Neuronal stem cell (in vitro differentiated cells): ENCODE data around the gene IFNAR2.

Experiments
- DNase-seq: peaks from one replicate; pipeline ENCODE4 v3.0.0-alpha.2; 2013; ENCODE audit warnings: low spot score
- H2AFZ ChIP-seq: one replicate; pipeline ENCODE4 v1.6.1; 2013; ENCODE audit warnings: mild to moderate bottlenecking, low read length, inconsistent platforms
- H2AK5ac ChIP-seq: 2 replicates; pipeline ENCODE4 v1.6.1; 2013; ENCODE audit warnings: low read depth, mild to moderate bottlenecking, inconsistent platforms, low read length, moderate library complexity, mixed read lengths
- H2BK120ac ChIP-seq: 2 replicates; pipeline ENCODE4 v1.6.1; 2013; ENCODE audit warnings: low read depth, mild to moderate bottlenecking, inconsistent platforms, low read length, moderate library complexity, mixed read lengths
- H2BK12ac ChIP-seq: one replicate; pipeline ENCODE4 v1.6.1; 2013; ENCODE audit warnings: low read length, inconsistent platforms
- H2BK15ac ChIP-seq: 2 replicates; pipeline ENCODE4 v1.6.1; 2013; ENCODE audit warnings: mild to moderate bottlenecking, low read length, inconsistent platforms, mixed read lengths
- H2BK5ac ChIP-seq: one replicate; pipeline ENCODE4 v1.6.1; 2013; ENCODE audit warnings: inconsistent platforms, mild to moderate bottlenecking, low read length, moderate library complexity
- H3K14ac ChIP-seq: one replicate; pipeline ENCODE4 v1.6.1; 2013; ENCODE audit warnings: low read length, inconsistent platforms
- H3K18ac ChIP-seq: 2 replicates; pipeline ENCODE4 v1.6.1; 2013; ENCODE audit warnings: low read length, inconsistent platforms
- H3K23ac ChIP-seq: 2 replicates; pipeline ENCODE4 v1.6.1; 2013; ENCODE audit warnings: low read depth, mild to moderate bottlenecking, mixed read lengths, low read length, inconsistent platforms; ENCODE audit not compliant: poor library complexity
- H3K27ac ChIP-seq: replicated peaks from 3 replicates; pipeline ENCODE4 v1.5.1; 2013; ENCODE audit warnings: low read length, inconsistent platforms
- H3K27me3 ChIP-seq, 3 experiments: 2 replicates each; pipeline ENCODE4 v1.6.1; 2013; ENCODE audit warnings: low read length in 3 of 3, mild to moderate bottlenecking in 2 of 3, inconsistent platforms in 1 of 3, low read depth in 1 of 3, mixed read lengths in 1 of 3, moderate library complexity in 1 of 3; ENCODE audit not compliant: control insufficient read depth in 3 of 3, insufficient read depth in 3 of 3
- H3K36me3 ChIP-seq, 2 donors: replicated peaks in 1 of 2; 2 replicates each; pipeline ENCODE4 v1.6.1; 2013; ENCODE audit warnings: low read length in 2 of 2; ENCODE audit not compliant: control insufficient read depth in 2 of 2, insufficient read depth in 2 of 2
- H3K4ac ChIP-seq: 2 replicates; pipeline ENCODE4 v1.6.1; 2013; ENCODE audit warnings: inconsistent platforms, mild to moderate bottlenecking, low read length, moderate library complexity
- H3K4me1 ChIP-seq, 2 donors: 1 replicate in 1 of 2; 2 replicates in 1 of 2; pipeline ENCODE4 v1.6.1; 2013; ENCODE audit warnings: low read length in 2 of 2, low read depth in 1 of 2; ENCODE audit not compliant: control insufficient read depth in 2 of 2, insufficient read depth in 1 of 2
- H3K4me2 ChIP-seq: one replicate; pipeline ENCODE4 v1.6.1; 2013; ENCODE audit warnings: mild to moderate bottlenecking, low read length, inconsistent platforms; ENCODE audit not compliant: insufficient read depth, poor library complexity, severe bottlenecking
- H3K4me3 ChIP-seq, 2 donors: 2 replicates each; pipeline ENCODE4 v1.5.1; 2013; ENCODE audit warnings: low read length in 2 of 2, mild to moderate bottlenecking in 2 of 2, inconsistent platforms in 1 of 2, moderate library complexity in 1 of 2
- H3K79me1 ChIP-seq: one replicate; pipeline ENCODE4 v1.6.1; 2013; ENCODE audit warnings: low read depth, mild to moderate bottlenecking, inconsistent platforms, low read length, moderate library complexity
- H3K9ac ChIP-seq: one replicate; pipeline ENCODE4 v1.6.1; 2013; ENCODE audit warnings: mild to moderate bottlenecking, low read depth, low read length, inconsistent platforms; ENCODE audit not compliant: poor library complexity
- H3K9me3 ChIP-seq, 2 donors: replicated peaks in 1 of 2; 2 replicates each; pipeline versions ENCODE3 to v1.6.1; 2013; ENCODE audit warnings: low read length in 2 of 2, mild to moderate bottlenecking in 2 of 2, inconsistent platforms in 1 of 2, low read depth in 1 of 2, mixed read lengths in 1 of 2, moderate library complexity in 1 of 2; ENCODE audit not compliant: control insufficient read depth in 2 of 2, insufficient read depth in 1 of 2
- H4K8ac ChIP-seq: one replicate; pipeline ENCODE4 v1.6.1; 2013; ENCODE audit warnings: low read depth, mild to moderate bottlenecking, inconsistent platforms, low read length, moderate library complexity
- H4K91ac ChIP-seq: one replicate; pipeline ENCODE4 v1.6.1; 2013; ENCODE audit warnings: low read length, low read depth, mild to moderate bottlenecking, inconsistent platforms; ENCODE audit not compliant: poor library complexity
- WGBS, 2 donors: extraction: QIAGEN DNeasy Blood & Tissue Kit; methylation state at CpG; one replicate each; pipeline ENCODE4 v1.1.7; 2013; ENCODE audit warnings: missing lambda C conversion rate in 2 of 2, mixed read lengths in 1 of 2; ENCODE audit not compliant: insufficient read length in 2 of 2, insufficient replicate concordance in 1 of 2; ENCODE audit errors: extremely low coverage in 2 of 2; 5-methylcytosine and 5-hydroxymethylcytosine counted together

The IFNAR2 gene

GRCh38 chr21:33268393-33268736 is 38.6 kb downstream of the IFNAR2 start:
- Histone ChIP-seq H3K9ac (peak overlapping the region; percentile 47), H3K79me1 (peaks cover 2% of the 10 kb centered on the region), H2BK12ac (no peak overlapping the region), H3K4me3 (no peak overlapping the region), H2BK120ac (no peak overlapping the region), H3K4me2 (no peak overlapping the region), H3K18ac (no peak overlapping the region), H4K91ac (no peak overlapping the region), H3K27ac (no peak overlapping the region), H3K9me3 (peaks cover 0 to 2% of the 10 kb centered on the region in 2 donors), H3K14ac (no peak overlapping the region), H2BK5ac (no peak overlapping the region), H2BK15ac (no peak overlapping the region), H3K27me3 (no peaks in the 10 kb centered on the region), H2AFZ (no peak overlapping the region), H3K36me3 (peaks cover 1 to 29% of the 10 kb centered on the region in 2 donors), H3K23ac (no peak overlapping the region), H2AK5ac (no peak overlapping the region), H3K4ac (no peak overlapping the region), H3K4me1 (peaks cover 0 to 4% of the 10 kb centered on the region in 2 donors), H4K8ac (no peak overlapping the region)
- DNase-seq: no peak
- no CpG with 5 or more reads among the region's 7 CpGs for WGBS, 2 donors

GRCh38 chr21:33268737-33269441 is 39.2 kb downstream of the IFNAR2 start:
- Histone ChIP-seq H3K27ac (no peak overlapping the region), H3K4ac (peak overlapping the region; percentile 14), H2BK5ac (no peak overlapping the region), H4K91ac (no peak overlapping the region), H2BK15ac (no peak overlapping the region), H3K4me2 (no peak overlapping the region), H2AK5ac (no peak overlapping the region), H3K79me1 (peaks cover 2% of the 10 kb centered on the region), H3K18ac (no peak overlapping the region), H3K9ac (no peak overlapping the region), H3K14ac (peak overlapping the region; percentile 44), H2BK120ac (no peak overlapping the region), H4K8ac (no peak overlapping the region), H3K4me1 (peaks cover 0 to 4% of the 10 kb centered on the region in 2 donors), H2BK12ac (no peak overlapping the region), H2AFZ (no peak overlapping the region), H3K4me3 (peak overlapping the region in 1 of 2 donors; percentile 62), H3K23ac (peak overlapping the region; percentile 97), H3K27me3 (no peaks in the 10 kb centered on the region), H3K36me3 (peaks cover 0 to 25% of the 10 kb centered on the region in 2 donors), H3K9me3 (peaks cover 0 to 2% of the 10 kb centered on the region in 2 donors)
- DNase-seq: no peak
- no CpG with 5 or more reads among the region's 12 CpGs for whole genome bisulfite sequencing, 2 donors

GRCh38 chr21:33270986-33271385 is 41.2 kb downstream of the IFNAR2 start:
- no peak for DNase-seq
- Histone ChIP-seq H2AK5ac (no peak overlapping the region), H3K4me1 (peaks cover 0 to 4% of the 10 kb centered on the region in 2 donors), H3K9ac (no peak overlapping the region), H3K4me2 (no peak overlapping the region), H3K4ac (no peak overlapping the region), H3K18ac (no peak overlapping the region), H4K91ac (no peak overlapping the region), H2BK15ac (no peak overlapping the region), H4K8ac (no peak overlapping the region), H2BK120ac (no peak overlapping the region), H3K27ac (no peak overlapping the region), H3K27me3 (no peaks in the 10 kb centered on the region), H3K79me1 (peaks cover 2% of the 10 kb centered on the region), H3K4me3 (no peak overlapping the region), H3K14ac (no peak overlapping the region), H2BK5ac (no peak overlapping the region), H3K9me3 (peaks cover 0 to 2% of the 10 kb centered on the region in 2 donors), H3K36me3 (peaks cover 0 to 10% of the 10 kb centered on the region in 2 donors), H3K23ac (no peak overlapping the region), H2BK12ac (no peak overlapping the region), H2AFZ (no peak overlapping the region)
- no CpG with 5 or more reads among the region's 8 CpGs for whole genome bisulfite sequencing, 2 donors

GRCh38 chr21:33273044-33273443 is 43.3 kb downstream of the IFNAR2 start:
- no CpG with 5 or more reads among the region's 6 CpGs for WGBS, 2 donors
- Histone ChIP-seq H3K27ac (no peak overlapping the region), H2AFZ (no peak overlapping the region), H2BK15ac (no peak overlapping the region), H3K14ac (no peak overlapping the region), H2BK120ac (no peak overlapping the region), H3K9me3 (peaks cover 0 to 2% of the 10 kb centered on the region in 2 donors), H3K23ac (no peak overlapping the region), H3K36me3 (peaks cover 0 to 10% of the 10 kb centered on the region in 2 donors), H2BK12ac (no peak overlapping the region), H3K9ac (no peak overlapping the region), H3K27me3 (no peaks in the 10 kb centered on the region), H4K8ac (no peak overlapping the region), H3K4me1 (no peaks in the 10 kb centered on the region), H3K4me3 (no peak overlapping the region), H3K4ac (no peak overlapping the region), H4K91ac (no peak overlapping the region), H2AK5ac (no peak overlapping the region), H3K4me2 (no peak overlapping the region), H3K79me1 (peaks cover 2% of the 10 kb centered on the region), H2BK5ac (no peak overlapping the region), H3K18ac (no peak overlapping the region)
- DNase-seq: no peak
